Mesendoderm (in vitro differentiated cells): Measurements from ENCODE around the gene TNNI2.
"Not testable (repeated sequence)": the region's sequence is repeated elsewhere in the genome, so short reads cannot be mapped to it uniquely, and the experiment has no call there.

ENCODE experiments used
- DNase-seq: peaks from one replicate; pipeline ENCODE4 v3.0.0; 2013
- H2AK5ac ChIP-seq: 2 replicates; pipeline ENCODE4 v1.6.1; 2013; ENCODE audit warnings: low read length, inconsistent platforms
- H2BK120ac ChIP-seq: 2 replicates; pipeline ENCODE4 v1.6.1; 2013; ENCODE audit warnings: low read depth, mild to moderate bottlenecking, low read length, moderate library complexity, mixed read lengths
- H2BK15ac ChIP-seq: replicated peaks from 2 replicates; pipeline ENCODE4 v1.6.1; 2013; ENCODE audit warnings: low read depth, mild to moderate bottlenecking, moderate library complexity
- H2BK5ac ChIP-seq: 2 replicates; pipeline ENCODE4 v1.6.1; 2013; ENCODE audit warnings: low read length, inconsistent platforms
- H3K18ac ChIP-seq: 2 replicates; pipeline ENCODE4 v1.6.1; 2013; ENCODE audit warnings: mild to moderate bottlenecking, low read length, mixed read lengths
- H3K23ac ChIP-seq: one replicate; pipeline ENCODE4 v1.6.1; 2013; ENCODE audit warnings: low read length
- H3K27ac ChIP-seq: 2 replicates; pipeline ENCODE4 v1.5.1; 2013; ENCODE audit warnings: low read depth, mild to moderate bottlenecking, inconsistent platforms, low read length, moderate library complexity
- H3K27me3 ChIP-seq: 2 replicates; pipeline ENCODE4 v1.6.1; 2013; ENCODE audit warnings: low read length, control low read depth, mild to moderate bottlenecking, inconsistent platforms; ENCODE audit not compliant: insufficient read depth, poor library complexity
- H3K36me3 ChIP-seq: 2 replicates; pipeline ENCODE4 v1.6.1; 2013; ENCODE audit warnings: low read length, inconsistent platforms; ENCODE audit not compliant: control insufficient read depth, insufficient read depth
- H3K4ac ChIP-seq: one replicate; pipeline ENCODE4 v1.6.1; 2013; ENCODE audit warnings: low read depth, mild to moderate bottlenecking, low read length, moderate library complexity
- H3K4me1 ChIP-seq: 2 replicates; pipeline ENCODE4 v1.6.1; 2013; ENCODE audit warnings: low read depth, low read length, inconsistent platforms; ENCODE audit not compliant: control insufficient read depth
- H3K4me2 ChIP-seq: 2 replicates; pipeline ENCODE4 v1.6.1; 2013; ENCODE audit warnings: low read length
- H3K4me3 ChIP-seq: 2 replicates; pipeline ENCODE4 v1.5.1; 2013; ENCODE audit warnings: mild to moderate bottlenecking, low read length
- H3K56ac ChIP-seq: one replicate; pipeline ENCODE4 v1.6.1; 2013; ENCODE audit warnings: low read length
- H3K79me1 ChIP-seq: 2 replicates; pipeline ENCODE4 v1.6.1; 2013; ENCODE audit warnings: low read length, inconsistent platforms
- H3K79me2 ChIP-seq: 2 replicates; pipeline ENCODE4 v1.6.1; 2013; ENCODE audit warnings: mild to moderate bottlenecking, low read length; ENCODE audit not compliant: control insufficient read depth, insufficient read depth
- H3K9ac ChIP-seq: 2 replicates; pipeline ENCODE4 v1.6.1; 2013; ENCODE audit warnings: low read length, inconsistent platforms
- H4K5ac ChIP-seq: one replicate; pipeline ENCODE4 v1.6.1; 2013; ENCODE audit warnings: low read length
- H4K8ac ChIP-seq: one replicate; pipeline ENCODE4 v1.6.1; 2013; ENCODE audit warnings: low read depth, mild to moderate bottlenecking, control low read depth, low read length, moderate library complexity
- WGBS: extraction: QIAGEN DNeasy Blood & Tissue Kit; methylation state at CpG from one replicate; pipeline ENCODE4 v1.1.7; 2013; ENCODE audit warnings: low lambda C conversion rate, missing lambda C conversion rate; ENCODE audit not compliant: insufficient coverage; ENCODE audit errors: extremely low coverage; 5-methylcytosine and 5-hydroxymethylcytosine counted together

Gene TNNI2

DNA sequence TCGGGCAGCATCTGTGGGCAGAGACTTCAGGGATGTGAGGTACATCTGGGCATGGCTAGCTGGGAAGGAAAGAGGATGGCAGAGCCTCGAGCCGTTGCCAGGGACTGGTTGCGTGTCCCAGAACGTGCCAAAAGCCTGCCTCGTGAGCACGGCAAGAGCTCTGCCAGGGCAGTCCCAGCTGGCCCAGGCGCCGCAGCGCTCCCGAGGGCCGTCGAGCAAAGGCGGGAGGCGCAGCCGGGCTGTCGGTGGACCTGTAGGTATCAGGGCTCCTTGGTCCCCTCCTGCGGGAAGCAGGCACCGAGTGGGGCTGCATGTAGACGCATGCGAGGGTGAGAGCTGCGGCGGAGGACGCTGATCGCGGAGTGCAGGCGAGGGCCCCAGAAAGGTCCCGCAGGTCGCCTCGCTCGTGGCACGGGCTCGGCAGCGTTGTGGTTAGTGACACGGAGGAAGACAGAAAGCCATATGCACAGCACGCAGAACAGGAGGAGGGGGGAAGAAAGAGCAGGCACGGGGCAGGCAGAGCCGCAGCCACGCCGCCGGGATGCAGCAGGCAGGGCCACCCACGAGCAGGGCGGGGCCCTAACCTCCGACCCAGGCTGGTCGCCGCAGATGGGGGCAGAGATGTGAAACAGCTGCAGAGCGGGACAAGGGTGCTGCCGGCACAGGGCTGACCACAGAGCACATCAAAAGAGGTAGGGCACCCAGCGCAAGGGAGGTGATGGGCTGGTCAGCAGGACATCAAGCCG, 32.1 kb downstream of the TNNI2 start:
- no peak overlapping the region for H2AK5ac ChIP-seq
- no peak overlapping the region for H3K56ac ChIP-seq
- no peaks in the 10 kb centered on the region for H3K79me1 ChIP-seq
- no peaks in the 10 kb centered on the region for H3K79me2 ChIP-seq
- no peak overlapping the region for H2BK5ac ChIP-seq
- H3K36me3 ChIP-seq = no peaks in the 10 kb centered on the region
- H2BK15ac ChIP-seq = no peak overlapping the region
- H2BK120ac ChIP-seq = no peak overlapping the region
- no peak overlapping the region for H3K18ac ChIP-seq
- H3K27ac ChIP-seq = no peak overlapping the region
- H3K4ac ChIP-seq = no peak overlapping the region
- H4K8ac ChIP-seq = no peak overlapping the region
- H3K27me3 ChIP-seq = no peaks in the 10 kb centered on the region
- H3K4me3 ChIP-seq = no peak overlapping the region
- H3K23ac ChIP-seq = no peak overlapping the region
- no peak for DNase-seq
- H4K5ac ChIP-seq = no peak overlapping the region
- H3K4me2 ChIP-seq = no peak overlapping the region
- H3K9ac ChIP-seq = no peak overlapping the region
- no CpG with 5 or more reads among the region's 50 CpGs for WGBS
- H3K4me1 ChIP-seq = no peaks in the 10 kb centered on the region

DNA sequence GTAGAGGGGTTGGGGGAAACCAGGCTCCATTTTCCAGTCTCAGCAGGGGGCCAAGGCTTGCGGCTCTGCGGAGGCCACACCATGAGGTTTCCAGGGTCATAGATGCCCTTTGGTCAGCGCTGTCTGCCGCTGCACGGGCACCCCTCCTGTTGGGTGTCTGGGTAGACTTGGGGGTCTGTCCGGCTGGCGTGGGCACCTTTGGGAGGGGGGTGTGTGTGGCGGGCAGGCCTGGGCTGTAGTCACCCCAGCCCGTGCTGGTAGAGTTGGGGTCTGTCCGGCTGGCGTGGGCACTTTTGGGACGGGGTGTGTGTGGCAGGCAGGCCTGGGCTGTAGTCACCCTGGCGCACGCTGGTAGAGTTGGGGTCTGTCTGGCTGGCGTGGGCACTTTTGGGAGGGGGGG, 32.8 kb downstream of the TNNI2 start:
- Histone ChIP-seq H3K23ac (no peak overlapping the region), H3K36me3 (no peaks in the 10 kb centered on the region), H2BK15ac (no peak overlapping the region), H2BK120ac (no peak overlapping the region), H2AK5ac (no peak overlapping the region), H4K5ac (no peak overlapping the region), H3K27ac (no peak overlapping the region), H3K79me2 (no peaks in the 10 kb centered on the region), H3K4ac (no peak overlapping the region), H3K56ac (no peak overlapping the region), H3K4me1 (no peaks in the 10 kb centered on the region), H3K9ac (no peak overlapping the region), H4K8ac (no peak overlapping the region), H2BK5ac (no peak overlapping the region), H3K18ac (no peak overlapping the region), H3K4me2 (no peak overlapping the region), H3K27me3 (no peaks in the 10 kb centered on the region), H3K79me1 (no peaks in the 10 kb centered on the region), H3K4me3 (no peak overlapping the region)
- WGBS = no CpG with 5 or more reads among the region's 15 CpGs
- DNase-seq = no peak

DNA sequence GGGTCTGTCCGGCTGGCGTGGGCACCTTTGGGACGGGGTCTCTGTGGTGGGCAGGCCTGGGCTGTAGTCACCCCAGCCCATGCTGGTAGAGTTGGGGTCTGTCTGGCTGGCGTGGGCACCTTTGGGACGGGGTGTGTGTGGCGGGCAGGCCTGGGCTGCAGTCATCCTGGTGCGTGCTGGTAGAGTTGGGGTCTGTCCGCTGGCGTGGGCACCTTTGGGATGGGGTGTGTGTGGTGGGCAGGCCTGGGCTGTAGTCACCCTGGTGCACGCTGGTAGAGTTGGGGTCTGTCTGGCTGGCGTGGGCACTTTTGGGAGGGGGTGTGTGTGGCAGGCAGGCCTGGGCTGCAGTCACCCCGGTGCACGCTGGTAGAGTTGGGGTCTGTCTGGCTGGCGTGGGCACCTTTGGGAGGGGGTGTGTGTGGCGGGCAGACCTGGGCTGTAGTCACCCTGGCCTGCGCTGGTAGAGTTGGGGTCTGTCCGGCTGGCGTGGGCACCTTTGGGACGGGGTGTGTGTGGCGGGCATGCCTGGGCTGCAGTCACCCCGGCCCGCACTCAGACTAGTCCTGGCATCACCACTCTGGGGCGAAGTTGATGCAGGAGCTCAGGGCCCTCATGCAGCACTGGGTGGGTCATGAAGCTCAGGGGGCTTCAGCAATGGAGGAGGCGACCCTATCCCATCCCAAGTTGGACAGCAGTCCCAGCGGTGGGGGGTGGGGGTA, 33.6 kb downstream of the TNNI2 start:
- H3K4me3 ChIP-seq = no peak overlapping the region
- WGBS = no CpG with 5 or more reads among the region's 25 CpGs

DNA sequence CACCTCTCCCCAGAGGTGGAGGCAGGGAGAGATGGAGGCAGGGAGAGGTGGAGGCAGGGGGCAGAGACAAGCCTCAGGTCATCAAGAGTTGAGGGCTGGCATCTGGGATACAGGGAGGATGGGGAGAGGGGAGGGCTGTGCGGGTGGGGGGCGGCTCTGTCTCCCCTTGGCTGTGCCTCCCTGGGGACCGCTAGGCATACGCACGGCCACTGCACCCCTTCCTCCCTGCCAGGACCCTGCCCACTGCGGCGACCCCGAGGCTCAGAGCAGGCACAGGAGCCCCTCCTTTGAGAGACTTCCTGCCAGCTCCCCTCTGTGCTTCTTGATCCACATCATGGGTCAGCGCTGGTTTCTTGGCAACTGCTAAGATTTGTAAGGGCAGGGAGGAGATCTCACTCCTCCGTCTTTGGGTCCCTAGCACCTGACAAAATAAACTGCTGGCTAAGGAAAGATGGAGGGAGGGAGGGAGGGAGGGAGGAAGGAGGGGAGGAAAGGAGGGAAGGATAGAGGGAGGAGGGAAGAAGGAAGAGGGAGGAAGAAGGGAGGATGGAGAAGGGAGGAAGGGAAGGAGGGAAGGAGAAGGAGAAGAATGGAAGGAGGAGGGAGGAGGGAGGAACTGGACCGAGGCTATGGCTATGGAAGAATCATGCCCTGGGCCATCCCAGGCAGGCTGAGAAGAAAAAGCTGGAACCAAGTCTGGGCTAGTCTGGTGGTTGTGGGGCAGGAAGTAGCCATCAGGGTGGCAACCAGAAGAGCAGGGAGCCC, 34.4 kb downstream of the TNNI2 start:
- no peaks in the 10 kb centered on the region for H3K79me2 ChIP-seq
- no peak overlapping the region for H3K4ac ChIP-seq
- WGBS = no CpG with 5 or more reads among the region's 11 CpGs
- no peak overlapping the region for H4K5ac ChIP-seq
- no peak overlapping the region for H3K56ac ChIP-seq
- no peak overlapping the region for H3K4me2 ChIP-seq
- no peak overlapping the region for H2BK15ac ChIP-seq
- no peak overlapping the region for H3K27ac ChIP-seq
- H3K18ac ChIP-seq = no peak overlapping the region
- H2BK5ac ChIP-seq = no peak overlapping the region
- H3K23ac ChIP-seq = no peak overlapping the region
- no peak overlapping the region for H4K8ac ChIP-seq
- peak; percentile 8 for DNase-seq
- H2BK120ac ChIP-seq = no peak overlapping the region
- no peaks in the 10 kb centered on the region for H3K27me3 ChIP-seq
- H2AK5ac ChIP-seq = no peak overlapping the region
- H3K79me1 ChIP-seq = no peaks in the 10 kb centered on the region
- no peak overlapping the region for H3K4me3 ChIP-seq
- no peaks in the 10 kb centered on the region for H3K36me3 ChIP-seq
- no peak overlapping the region for H3K9ac ChIP-seq
- H3K4me1 ChIP-seq = no peaks in the 10 kb centered on the region

More for the DNA sequence above, 33.6 kb downstream of the TNNI2 start:
- no peaks in the 10 kb centered on the region for H3K4me1 ChIP-seq
- no peak overlapping the region for H3K9ac ChIP-seq
- no peak overlapping the region for H3K4ac ChIP-seq
- H3K18ac ChIP-seq = no peak overlapping the region
- H3K56ac ChIP-seq = no peak overlapping the region
- H3K79me1 ChIP-seq = no peaks in the 10 kb centered on the region
- no peak overlapping the region for H3K23ac ChIP-seq
- H3K27ac ChIP-seq = no peak overlapping the region
- H3K4me2 ChIP-seq = no peak overlapping the region
- no peak overlapping the region for H2BK5ac ChIP-seq
- H2BK15ac ChIP-seq = no peak overlapping the region
- no peaks in the 10 kb centered on the region for H3K27me3 ChIP-seq
- H4K8ac ChIP-seq = no peak overlapping the region
- H4K5ac ChIP-seq = no peak overlapping the region
- H2AK5ac ChIP-seq = no peak overlapping the region
- no peak for DNase-seq
- no peaks in the 10 kb centered on the region for H3K36me3 ChIP-seq
- H3K79me2 ChIP-seq = no peaks in the 10 kb centered on the region
- H2BK120ac ChIP-seq = no peak overlapping the region

DNA sequence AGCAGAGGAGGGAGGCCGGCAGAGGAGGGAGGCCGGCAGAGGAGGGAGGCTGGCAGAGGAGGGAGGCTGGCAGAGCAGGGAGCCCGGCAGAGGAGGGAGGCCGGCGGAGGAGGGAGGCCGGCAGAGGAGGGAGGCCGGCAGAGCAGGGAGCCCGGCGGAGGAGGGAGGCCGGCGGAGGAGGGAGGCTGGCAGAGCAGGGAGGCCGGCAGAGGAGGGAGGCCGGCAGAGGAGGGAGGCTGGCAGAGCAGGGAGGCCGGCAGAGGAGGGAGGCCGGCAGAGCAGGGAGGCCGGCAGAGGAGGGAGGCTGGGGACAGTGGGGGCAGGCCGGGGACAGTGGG, 35.0 kb downstream of the TNNI2 start:
- not testable (repeated sequence) for H3K36me3 ChIP-seq, H3K79me2 ChIP-seq, DNase-seq, H3K23ac ChIP-seq, H2BK120ac ChIP-seq, H3K4me2 ChIP-seq, H3K56ac ChIP-seq, H4K5ac ChIP-seq, H2BK5ac ChIP-seq, H3K27me3 ChIP-seq, H3K4ac ChIP-seq, H3K4me3 ChIP-seq, H3K27ac ChIP-seq, H3K79me1 ChIP-seq, H2AK5ac ChIP-seq, H4K8ac ChIP-seq, H3K9ac ChIP-seq, H3K18ac ChIP-seq, H3K4me1 ChIP-seq, H2BK15ac ChIP-seq
- WGBS = no CpG with 5 or more reads among the region's 17 CpGs
